ENCODE measurements around the gene IGFL4. TPM values are rescaled to one million over a fixed set of nuclear protein-coding genes. Genes with fewer than 3 reads are reported as not detected.
A peak's percentile ranks its signal among the peaks of the same experiment; 100 is the strongest.

The IGFL4 gene
- total RNA-seq, 2 experiments from 2014 or later, result not detected

DNA sequence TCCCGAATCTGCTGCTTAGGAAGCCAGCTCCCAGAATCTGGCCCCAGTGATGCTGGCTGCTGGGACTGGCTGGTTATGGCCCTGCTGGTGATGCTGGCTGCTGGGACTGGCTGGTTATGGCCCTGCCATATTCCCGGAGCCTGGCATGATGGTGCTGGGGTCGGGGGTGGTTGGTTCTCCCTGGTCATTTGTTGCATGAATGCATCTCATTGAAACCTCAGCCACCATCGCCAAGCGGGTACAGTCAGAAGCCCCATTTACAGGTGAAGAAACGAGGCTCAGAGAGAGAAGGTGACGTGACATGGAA lies 20.0 kb downstream of the IGFL4 start:
- Mint-ChIP-seq H3K27me3 (peaks cover 6% of the 10 kb centered on the region), H3K9me3 (no peaks in the 10 kb centered on the region), H3K4me1 (ENCODE audit: low read depth) (peaks cover 8% of the 10 kb centered on the region), H3K36me3 (ENCODE audit: low read depth) (no peaks in the 10 kb centered on the region), H3K4me3 (no peak overlapping the region), H3K27ac (no peak overlapping the region)
- TF ChIP-seq, protein P1, sequence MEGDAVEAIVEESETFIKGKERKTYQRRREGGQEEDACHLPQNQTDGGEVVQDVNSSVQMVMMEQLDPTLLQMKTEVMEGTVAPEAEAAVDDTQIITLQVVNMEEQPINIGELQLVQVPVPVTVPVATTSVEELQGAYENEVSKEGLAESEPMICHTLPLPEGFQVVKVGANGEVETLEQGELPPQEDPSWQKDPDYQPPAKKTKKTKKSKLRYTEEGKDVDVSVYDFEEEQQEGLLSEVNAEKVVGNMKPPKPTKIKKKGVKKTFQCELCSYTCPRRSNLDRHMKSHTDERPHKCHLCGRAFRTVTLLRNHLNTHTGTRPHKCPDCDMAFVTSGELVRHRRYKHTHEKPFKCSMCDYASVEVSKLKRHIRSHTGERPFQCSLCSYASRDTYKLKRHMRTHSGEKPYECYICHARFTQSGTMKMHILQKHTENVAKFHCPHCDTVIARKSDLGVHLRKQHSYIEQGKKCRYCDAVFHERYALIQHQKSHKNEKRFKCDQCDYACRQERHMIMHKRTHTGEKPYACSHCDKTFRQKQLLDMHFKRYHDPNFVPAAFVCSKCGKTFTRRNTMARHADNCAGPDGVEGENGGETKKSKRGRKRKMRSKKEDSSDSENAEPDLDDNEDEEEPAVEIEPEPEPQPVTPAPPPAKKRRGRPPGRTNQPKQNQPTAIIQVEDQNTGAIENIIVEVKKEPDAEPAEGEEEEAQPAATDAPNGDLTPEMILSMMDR (IDR thresholded peaks at IDR 0.05), result no peak
- ChIA-PET POLR2A (no interaction called here), CTCF (interaction anchor here (0.7 to 5.8 kb wide), 3 partner anchors 8 to 245 kb away, joined by 3 to 47 read pairs (median 3); no protein-coding TSS in a partner anchor)
- no peak for DNase-seq
- intact Hi-C loops (cut with micrococcal nuclease), result loop anchor here (10.0 kb wide), 2 partner anchors 54 to 164 kb away; no protein-coding TSS in a partner anchor
- ATAC-seq, result no peak

DNA sequence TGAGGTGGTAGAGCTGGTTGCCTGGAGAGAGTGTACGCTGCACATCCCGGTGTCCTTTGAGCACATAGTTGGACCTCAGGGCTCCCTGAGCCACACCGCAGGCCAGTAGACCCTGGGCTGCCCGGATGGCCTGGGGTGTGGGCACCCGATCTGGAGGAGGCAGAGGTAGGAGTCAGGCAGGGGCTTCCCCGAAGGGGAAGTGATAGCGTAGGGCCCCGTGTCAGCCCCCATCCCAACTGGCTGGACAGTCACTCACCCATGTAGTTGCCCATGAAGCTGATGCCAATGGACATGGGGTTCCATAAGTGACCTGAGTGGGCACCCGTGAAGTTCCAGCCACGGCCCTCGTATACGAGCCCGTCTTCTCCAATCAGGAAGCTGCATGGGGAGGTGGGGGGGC lies 21.5 kb downstream of the IGFL4 start:
- TF ChIP-seq, protein P1 (IDR thresholded peaks at IDR 0.05), result no peak
- Mint-ChIP-seq H3K36me3 (ENCODE audit: low read depth) (peaks cover 5% of the 10 kb centered on the region), H3K9me3 (no peaks in the 10 kb centered on the region), H3K4me1 (ENCODE audit: low read depth) (peaks cover 16% of the 10 kb centered on the region), H3K4me3 (no peak overlapping the region), H3K27me3 (peaks cover 14% of the 10 kb centered on the region), H3K27ac (no peak overlapping the region)
- no peak for ATAC-seq
- intact Hi-C loops (cut with micrococcal nuclease), result no loop called here
- POLR2A ChIA-PET, result interaction anchor here (1.0 kb wide), 1 partner anchor 16 kb away, joined by 3 read pairs; no protein-coding TSS in a partner anchor
- DNase-seq, result no peak
- CTCF ChIA-PET, result interaction anchor here (0.9 to 5.8 kb wide), 2 partner anchors 9 to 24 kb away, joined by 3 to 47 read pairs; partner anchors contain the start of gene CCDC61

DNA sequence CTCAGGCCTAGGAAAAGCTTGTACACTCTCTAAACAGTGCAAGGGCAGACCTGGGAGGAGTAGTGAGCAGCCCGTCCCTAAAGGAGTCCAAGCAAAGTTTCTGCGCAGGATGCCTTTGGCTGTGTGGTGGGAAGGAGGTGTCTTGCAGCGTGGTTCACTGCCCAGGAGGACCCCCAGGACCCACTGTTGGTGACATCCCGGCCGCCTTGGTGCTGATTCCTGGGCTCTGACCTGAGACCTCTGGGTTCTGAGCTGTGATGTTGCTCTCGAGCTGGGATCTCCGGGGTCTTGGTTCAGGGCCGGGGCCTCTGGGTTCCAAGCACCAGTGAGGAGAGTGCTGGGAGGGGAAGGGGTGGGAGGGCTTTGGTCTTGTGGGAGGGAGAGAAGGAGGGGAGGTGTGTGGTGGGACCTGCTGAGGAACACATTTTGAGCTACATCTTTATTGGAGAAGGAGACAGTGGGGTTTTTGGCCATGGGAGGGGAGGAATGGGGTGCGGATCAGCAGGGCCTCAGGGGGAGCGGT lies 22.0 kb downstream of the IGFL4 start:
- no peak for DNase-seq
- POLR2A ChIA-PET, result no interaction called here
- CTCF ChIA-PET, result interaction anchor here (0.9 to 5.8 kb wide), 2 partner anchors 10 to 24 kb away, joined by 3 to 47 read pairs; partner anchors contain the start of gene CCDC61
- Mint-ChIP-seq H3K27me3 (peaks cover 11% of the 10 kb centered on the region), H3K4me1 (ENCODE audit: low read depth) (peaks cover 16% of the 10 kb centered on the region), H3K36me3 (ENCODE audit: low read depth) (peaks cover 5% of the 10 kb centered on the region), H3K4me3 (no peak overlapping the region), H3K9me3 (no peaks in the 10 kb centered on the region), H3K27ac (no peak overlapping the region)
- intact Hi-C loops (cut with micrococcal nuclease), result no loop called here
- no peak for ATAC-seq
- TF ChIP-seq, protein P1 (IDR thresholded peaks at IDR 0.05), result no peak

DNA sequence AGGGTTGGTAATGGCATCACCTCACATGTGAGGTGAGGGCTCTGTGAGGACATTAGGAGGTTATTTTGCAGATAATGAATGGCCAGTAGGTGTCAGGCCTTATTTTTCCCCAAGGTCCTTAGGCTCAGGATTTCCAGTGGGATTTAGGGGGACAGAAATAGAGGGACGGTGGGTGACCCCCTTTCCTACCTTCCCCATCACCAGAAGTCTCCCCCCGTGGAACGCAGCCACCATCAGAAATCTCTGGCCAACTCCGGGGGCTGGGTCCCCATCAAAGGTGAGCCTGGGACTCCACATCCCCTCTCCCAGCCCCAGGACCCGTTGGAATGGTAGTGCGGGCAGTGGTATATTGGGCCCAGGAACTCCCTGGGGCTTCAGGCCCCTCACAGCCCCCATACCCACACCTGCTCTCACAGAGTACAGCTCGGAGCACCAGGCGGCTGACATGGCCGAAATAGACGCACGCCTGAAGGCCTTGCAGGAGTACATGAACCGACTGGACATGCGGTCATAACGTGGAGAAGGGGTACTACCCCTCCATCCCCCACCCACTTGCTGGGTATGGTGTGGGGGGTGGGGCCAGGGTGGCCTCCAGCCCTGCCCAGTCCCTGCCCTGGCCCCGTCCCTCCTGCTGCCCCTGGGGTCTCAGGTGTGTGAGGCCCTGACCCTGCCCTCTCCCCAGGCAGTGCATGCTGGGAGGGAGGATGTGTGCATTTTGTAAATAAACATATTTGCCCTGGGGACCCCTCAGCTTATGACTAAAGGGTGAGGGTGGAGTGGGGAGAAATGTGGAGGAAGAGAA lies 22.7 kb downstream of the IGFL4 start:
- peaks cover 11% of the 10 kb centered on the region for H3K27me3 Mint-ChIP-seq
- intact Hi-C loops (cut with micrococcal nuclease), result no loop called here
- TF ChIP-seq, protein P1 (IDR thresholded peaks at IDR 0.05), result no peak
- peaks cover 16% of the 10 kb centered on the region for H3K4me1 Mint-ChIP-seq (ENCODE audit: low read depth)
- DNase-seq (no peak), ATAC-seq (no peak)
- H3K27ac Mint-ChIP-seq, result no peak overlapping the region
- POLR2A ChIA-PET, result no interaction called here
- H3K9me3 Mint-ChIP-seq, result no peaks in the 10 kb centered on the region
- CTCF ChIA-PET, result interaction anchor here (0.9 to 5.8 kb wide), 6 partner anchors 11 to 250 kb away, joined by 3 to 47 read pairs (median 4); partner anchors contain the start of genes CCDC61 and MYPOP
- no peak overlapping the region for H3K4me3 Mint-ChIP-seq
- H3K36me3 Mint-ChIP-seq (ENCODE audit: low read depth), result peaks cover 5% of the 10 kb centered on the region

DNA sequence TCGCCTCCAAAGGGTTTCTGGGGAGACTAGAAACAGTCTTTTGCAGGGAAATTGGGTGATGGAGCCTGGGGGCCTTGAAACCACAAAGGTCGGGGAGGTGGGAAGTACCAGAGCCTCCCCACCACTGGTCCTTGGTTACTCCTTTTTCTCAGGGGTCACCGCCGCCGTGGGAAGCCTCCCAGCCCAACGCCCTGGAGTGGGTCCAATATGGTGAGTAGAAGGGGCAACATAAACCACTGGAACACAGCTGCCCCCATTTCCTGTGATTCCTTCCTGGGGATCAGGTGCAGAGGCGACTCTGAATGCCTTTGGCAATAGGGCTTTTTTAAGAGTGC lies 23.7 kb downstream of the IGFL4 start:
- Mint-ChIP-seq H3K36me3 (ENCODE audit: low read depth) (peaks cover 7% of the 10 kb centered on the region), H3K27ac (no peak overlapping the region), H3K4me1 (ENCODE audit: low read depth) (peaks cover 16% of the 10 kb centered on the region), H3K9me3 (no peaks in the 10 kb centered on the region), H3K27me3 (peaks cover 11% of the 10 kb centered on the region), H3K4me3 (peak overlapping the region; percentile 15)
- ChIA-PET POLR2A (interaction anchor here (0.9 to 1.0 kb wide), 2 partner anchors 21 to 131 kb away, joined by 3 read pairs; partner anchors contain the start of gene IRF2BP1), CTCF (interaction anchor here (0.6 to 5.8 kb wide), 18 partner anchors 9 to 251 kb away, joined by 3 to 47 read pairs (median 3); partner anchors contain the start of genes CCDC61 and MYPOP)
- no peak for DNase-seq
- ATAC-seq, result no peak
- TF ChIP-seq, protein P1 (IDR thresholded peaks at IDR 0.05), result peak; percentile 49
- intact Hi-C loops (cut with micrococcal nuclease), result no loop called here
